ENCODE results near the gene EDDM13. TPM values are rescaled to one million over a fixed set of nuclear protein-coding genes. Genes with fewer than 3 reads are reported as not detected.

EDDM13 gene
- total and polyA plus RNA-seq, 2 of the 13 experiments (the other 11 are each of a cell fraction or from before 2014, with no cell fraction given): not detected

DNA sequence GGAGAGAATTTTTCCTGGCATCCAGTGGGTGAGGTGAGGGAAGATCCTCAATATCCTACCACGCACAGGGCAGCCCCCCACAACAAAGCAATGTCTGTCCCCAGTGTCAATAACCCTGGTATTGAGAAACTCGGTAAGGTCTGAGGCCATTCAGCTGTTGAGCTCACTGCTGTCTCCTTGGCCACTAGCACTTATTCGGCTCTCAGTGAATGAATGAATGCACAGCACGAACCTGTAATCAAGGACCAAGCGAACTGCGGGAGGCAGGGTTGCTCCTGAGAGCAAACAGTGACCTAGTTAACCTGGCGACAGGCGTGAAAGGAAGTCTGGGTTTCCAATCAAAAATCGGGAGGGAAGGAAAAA is 41.5 kb downstream of the EDDM13 start (continued):
- TF ChIP-seq RFX3 (CRISPR knock-in tag; IDR thresholded peaks at IDR 0.05) (no peak), MAFG (CRISPR knock-in tag; IDR thresholded peaks at IDR 0.05) (no peak), NRL (CRISPR knock-in tag; IDR thresholded peaks at IDR 0.05; ENCODE audit: borderline replicate concordance) (no peak), PHB2 (IDR thresholded peaks at IDR 0.05; ENCODE audit: partially characterized antibody) (no peak), SIX1 (CRISPR knock-in tag; IDR thresholded peaks at IDR 0.05; ENCODE audit: borderline replicate concordance) (no peak), ZNF616 (CRISPR knock-in tag; IDR thresholded peaks at IDR 0.05; ENCODE audit: low read depth) (no peak), HNRNPLL (IDR thresholded peaks at IDR 0.05; ENCODE audit: low read depth, low read length, poor library complexity, severe bottlenecking) (no peak), LCORL (IDR thresholded peaks at IDR 0.05) (no peak), LCORL (CRISPR knock-in tag; IDR thresholded peaks at IDR 0.05) (no peak), ATF1 (CRISPR knock-in tag; IDR thresholded peaks at IDR 0.05) (no peak), ZNF225 (CRISPR knock-in tag; IDR thresholded peaks at IDR 0.05) (no peak), HNRNPL (IDR thresholded peaks at IDR 0.05; ENCODE audit: low read depth, low read length) (no peak), ZNF337 (CRISPR knock-in tag; IDR thresholded peaks at IDR 0.05; ENCODE audit: borderline replicate concordance, low read depth) (no peak), PAX8 (CRISPR knock-in tag; IDR thresholded peaks at IDR 0.05; ENCODE audit: borderline replicate concordance) (no peak), ATF7-NPFF (CRISPR knock-in tag; IDR thresholded peaks at IDR 0.05; ENCODE audit: low read depth) (no peak), MZF1 (CRISPR knock-in tag; IDR thresholded peaks at IDR 0.05; ENCODE audit: borderline replicate concordance) (no peak)
- TF ChIP-seq, protein P1, sequence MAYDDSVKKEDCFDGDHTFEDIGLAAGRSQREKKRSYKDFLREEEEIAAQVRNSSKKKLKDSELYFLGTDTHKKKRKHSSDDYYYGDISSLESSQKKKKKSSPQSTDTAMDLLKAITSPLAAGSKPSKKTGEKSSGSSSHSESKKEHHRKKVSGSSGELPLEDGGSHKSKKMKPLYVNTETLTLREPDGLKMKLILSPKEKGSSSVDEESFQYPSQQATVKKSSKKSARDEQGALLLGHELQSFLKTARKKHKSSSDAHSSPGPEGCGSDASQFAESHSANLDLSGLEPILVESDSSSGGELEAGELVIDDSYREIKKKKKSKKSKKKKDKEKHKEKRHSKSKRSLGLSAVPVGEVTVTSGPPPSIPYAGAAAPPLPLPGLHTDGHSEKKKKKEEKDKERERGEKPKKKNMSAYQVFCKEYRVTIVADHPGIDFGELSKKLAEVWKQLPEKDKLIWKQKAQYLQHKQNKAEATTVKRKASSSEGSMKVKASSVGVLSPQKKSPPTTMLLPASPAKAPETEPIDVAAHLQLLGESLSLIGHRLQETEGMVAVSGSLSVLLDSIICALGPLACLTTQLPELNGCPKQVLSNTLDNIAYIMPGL (CRISPR knock-in tag; IDR thresholded peaks at IDR 0.05; ENCODE audit: borderline replicate concordance in 1 of 2, low read depth in 1 of 2): no peak
- TF ChIP-seq, protein P2, sequence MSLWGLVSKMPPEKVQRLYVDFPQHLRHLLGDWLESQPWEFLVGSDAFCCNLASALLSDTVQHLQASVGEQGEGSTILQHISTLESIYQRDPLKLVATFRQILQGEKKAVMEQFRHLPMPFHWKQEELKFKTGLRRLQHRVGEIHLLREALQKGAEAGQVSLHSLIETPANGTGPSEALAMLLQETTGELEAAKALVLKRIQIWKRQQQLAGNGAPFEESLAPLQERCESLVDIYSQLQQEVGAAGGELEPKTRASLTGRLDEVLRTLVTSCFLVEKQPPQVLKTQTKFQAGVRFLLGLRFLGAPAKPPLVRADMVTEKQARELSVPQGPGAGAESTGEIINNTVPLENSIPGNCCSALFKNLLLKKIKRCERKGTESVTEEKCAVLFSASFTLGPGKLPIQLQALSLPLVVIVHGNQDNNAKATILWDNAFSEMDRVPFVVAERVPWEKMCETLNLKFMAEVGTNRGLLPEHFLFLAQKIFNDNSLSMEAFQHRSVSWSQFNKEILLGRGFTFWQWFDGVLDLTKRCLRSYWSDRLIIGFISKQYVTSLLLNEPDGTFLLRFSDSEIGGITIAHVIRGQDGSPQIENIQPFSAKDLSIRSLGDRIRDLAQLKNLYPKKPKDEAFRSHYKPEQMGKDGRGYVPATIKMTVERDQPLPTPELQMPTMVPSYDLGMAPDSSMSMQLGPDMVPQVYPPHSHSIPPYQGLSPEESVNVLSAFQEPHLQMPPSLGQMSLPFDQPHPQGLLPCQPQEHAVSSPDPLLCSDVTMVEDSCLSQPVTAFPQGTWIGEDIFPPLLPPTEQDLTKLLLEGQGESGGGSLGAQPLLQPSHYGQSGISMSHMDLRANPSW (CRISPR knock-in tag; IDR thresholded peaks at IDR 0.05; ENCODE audit: borderline replicate concordance): no peak
- TF ChIP-seq, protein P3, sequence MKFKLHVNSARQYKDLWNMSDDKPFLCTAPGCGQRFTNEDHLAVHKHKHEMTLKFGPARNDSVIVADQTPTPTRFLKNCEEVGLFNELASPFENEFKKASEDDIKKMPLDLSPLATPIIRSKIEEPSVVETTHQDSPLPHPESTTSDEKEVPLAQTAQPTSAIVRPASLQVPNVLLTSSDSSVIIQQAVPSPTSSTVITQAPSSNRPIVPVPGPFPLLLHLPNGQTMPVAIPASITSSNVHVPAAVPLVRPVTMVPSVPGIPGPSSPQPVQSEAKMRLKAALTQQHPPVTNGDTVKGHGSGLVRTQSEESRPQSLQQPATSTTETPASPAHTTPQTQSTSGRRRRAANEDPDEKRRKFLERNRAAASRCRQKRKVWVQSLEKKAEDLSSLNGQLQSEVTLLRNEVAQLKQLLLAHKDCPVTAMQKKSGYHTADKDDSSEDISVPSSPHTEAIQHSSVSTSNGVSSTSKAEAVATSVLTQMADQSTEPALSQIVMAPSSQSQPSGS (CRISPR knock-in tag; IDR thresholded peaks at IDR 0.05): 0 out of 2 replicates have a peak, but pooled peaks have one; percentile 23
- TF ChIP-seq, protein P4, sequence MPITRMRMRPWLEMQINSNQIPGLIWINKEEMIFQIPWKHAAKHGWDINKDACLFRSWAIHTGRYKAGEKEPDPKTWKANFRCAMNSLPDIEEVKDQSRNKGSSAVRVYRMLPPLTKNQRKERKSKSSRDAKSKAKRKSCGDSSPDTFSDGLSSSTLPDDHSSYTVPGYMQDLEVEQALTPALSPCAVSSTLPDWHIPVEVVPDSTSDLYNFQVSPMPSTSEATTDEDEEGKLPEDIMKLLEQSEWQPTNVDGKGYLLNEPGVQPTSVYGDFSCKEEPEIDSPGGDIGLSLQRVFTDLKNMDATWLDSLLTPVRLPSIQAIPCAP (CRISPR knock-in tag; IDR thresholded peaks at IDR 0.05; ENCODE audit: low read depth): no peak
- TF ChIP-seq, protein P5, sequence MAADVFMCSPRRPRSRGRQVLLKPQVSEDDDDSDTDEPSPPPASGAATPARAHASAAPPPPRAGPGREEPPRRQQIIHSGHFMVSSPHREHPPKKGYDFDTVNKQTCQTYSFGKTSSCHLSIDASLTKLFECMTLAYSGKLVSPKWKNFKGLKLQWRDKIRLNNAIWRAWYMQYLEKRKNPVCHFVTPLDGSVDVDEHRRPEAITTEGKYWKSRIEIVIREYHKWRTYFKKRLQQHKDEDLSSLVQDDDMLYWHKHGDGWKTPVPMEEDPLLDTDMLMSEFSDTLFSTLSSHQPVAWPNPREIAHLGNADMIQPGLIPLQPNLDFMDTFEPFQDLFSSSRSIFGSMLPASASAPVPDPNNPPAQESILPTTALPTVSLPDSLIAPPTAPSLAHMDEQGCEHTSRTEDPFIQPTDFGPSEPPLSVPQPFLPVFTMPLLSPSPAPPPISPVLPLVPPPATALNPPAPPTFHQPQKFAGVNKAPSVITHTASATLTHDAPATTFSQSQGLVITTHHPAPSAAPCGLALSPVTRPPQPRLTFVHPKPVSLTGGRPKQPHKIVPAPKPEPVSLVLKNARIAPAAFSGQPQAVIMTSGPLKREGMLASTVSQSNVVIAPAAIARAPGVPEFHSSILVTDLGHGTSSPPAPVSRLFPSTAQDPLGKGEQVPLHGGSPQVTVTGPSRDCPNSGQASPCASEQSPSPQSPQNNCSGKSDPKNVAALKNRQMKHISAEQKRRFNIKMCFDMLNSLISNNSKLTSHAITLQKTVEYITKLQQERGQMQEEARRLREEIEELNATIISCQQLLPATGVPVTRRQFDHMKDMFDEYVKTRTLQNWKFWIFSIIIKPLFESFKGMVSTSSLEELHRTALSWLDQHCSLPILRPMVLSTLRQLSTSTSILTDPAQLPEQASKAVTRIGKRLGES (CRISPR knock-in tag; IDR thresholded peaks at IDR 0.05; ENCODE audit: borderline replicate concordance): no peak
